NCI-H1694 treated with DMSO at 0.1 percent for 48 hours (cell line): ENCODE results near the gene PLD4.

Source experiments
- DNase-seq: peaks from one replicate; lab custom pipeline; 2025; lab: John Stamatoyannopoulos, UW

PLD4 gene

GRCh38 chr14:104928391-104929133, 3.9 kb downstream of the PLD4 start:
- DNase-seq: no peak

- DNase-seq: no peak
Measured at GRCh38 chr14:104929268-104930230, 4.9 kb downstream of the PLD4 start.

- DNase-seq: no peak
Measured at GRCh38 chr14:104930526-104931303, 6.0 kb downstream of the PLD4 start.

GRCh38 chr14:104931304-104931770, 6.7 kb downstream of the PLD4 start:
- DNase-seq: no peak

- no peak for DNase-seq
Measured at GRCh38 chr14:104931771-104932675, 7.3 kb downstream of the PLD4 start.

GRCh38 chr14:104932676-104933631, 8.3 kb downstream of the PLD4 start:
- peak; percentile 91 for DNase-seq

- DNase-seq: no peak
Measured at GRCh38 chr14:104933746-104934733, 9.4 kb downstream of the PLD4 start.

- DNase-seq: peak; percentile 52
Measured at GRCh38 chr14:104935026-104935650, 10.5 kb downstream of the PLD4 start.

- DNase-seq: no peak
Measured at GRCh38 chr14:104935955-104936354, 11.3 kb downstream of the PLD4 start.

GRCh38 chr14:104936361-104937155, 11.9 kb downstream of the PLD4 start:
- no peak for DNase-seq

GRCh38 chr14:104937161-104937560, 12.5 kb downstream of the PLD4 start:
- no peak for DNase-seq

- DNase-seq: no peak
Measured at GRCh38 chr14:104937694-104938365, 13.2 kb downstream of the PLD4 start.

- no peak for DNase-seq
Measured at GRCh38 chr14:104938436-104938835, 13.8 kb downstream of the PLD4 start.

GRCh38 chr14:104938960-104939359, 14.3 kb downstream of the PLD4 start:
- DNase-seq: no peak

- DNase-seq: no peak
Measured at GRCh38 chr14:104939666-104940410, 15.2 kb downstream of the PLD4 start.
